Epithelial cell of esophagus (primary cell): Measurements from ENCODE around the gene CCNY.
A peak's percentile ranks its signal among the peaks of the same experiment; 100 is the strongest.

Experiments used
- DNase-seq: peaks from one replicate; pipeline ENCODE4 v3.0.0; 2010; ENCODE audit warnings: low read depth
- H3K4me3 ChIP-seq: 2 replicates; pipeline ENCODE4 v1.5.1; 2011; ENCODE audit warnings: mild to moderate bottlenecking, low read length, control low read depth
- CTCF ChIP-seq: IDR thresholded peaks from 2 replicates; pipeline ENCODE4 v1.5.1; 2011; ENCODE audit warnings: low read depth, mild to moderate bottlenecking, low read length, control low read depth, inconsistent platforms; ENCODE audit not compliant: insufficient read depth; ENCODE audit errors: missing control alignments

Gene CCNY

GRCh38 chr10:35481413-35481812 is 145.1 kb downstream of the CCNY start:
- H3K4me3 ChIP-seq, result no peak overlapping the region
- no peak for TF ChIP-seq CTCF

GRCh38 chr10:35486297-35486990 is 150.1 kb downstream of the CCNY start:
- H3K4me3 ChIP-seq, result no peak overlapping the region
- TF ChIP-seq CTCF, result no peak
- no peak for DNase-seq

More at GRCh38 chr10:35481413-35481812, 145.1 kb downstream of the CCNY start:
- no peak for DNase-seq

- no peak overlapping the region for H3K4me3 ChIP-seq
- TF ChIP-seq CTCF, result no peak
- DNase-seq, result no peak
Measured at GRCh38 chr10:35487336-35488034, 151.2 kb downstream of the CCNY start.

GRCh38 chr10:35488228-35488627 is 151.9 kb downstream of the CCNY start:
- no peak overlapping the region for H3K4me3 ChIP-seq
- TF ChIP-seq CTCF, result no peak
- DNase-seq, result no peak

GRCh38 chr10:35492386-35493195 is 156.3 kb downstream of the CCNY start:
- peak; percentile 57 for DNase-seq
- H3K4me3 ChIP-seq, result no peak overlapping the region
- TF ChIP-seq CTCF, result no peak

- DNase-seq, result peak; percentile 16
- no peak for TF ChIP-seq CTCF
- H3K4me3 ChIP-seq, result no peak overlapping the region
Measured at GRCh38 chr10:35493196-35494118, 157.1 kb downstream of the CCNY start.
